ENCODE results near the gene ABI2. TPM values are rescaled to one million over a fixed set of nuclear protein-coding genes. Genes with fewer than 3 reads are reported as not detected.
A peak's percentile ranks its signal among the peaks of the same experiment; 100 is the strongest.

The ABI2 gene
- total RNA-seq, 1 donor from 2014 or later: 101 TPM

DNA sequence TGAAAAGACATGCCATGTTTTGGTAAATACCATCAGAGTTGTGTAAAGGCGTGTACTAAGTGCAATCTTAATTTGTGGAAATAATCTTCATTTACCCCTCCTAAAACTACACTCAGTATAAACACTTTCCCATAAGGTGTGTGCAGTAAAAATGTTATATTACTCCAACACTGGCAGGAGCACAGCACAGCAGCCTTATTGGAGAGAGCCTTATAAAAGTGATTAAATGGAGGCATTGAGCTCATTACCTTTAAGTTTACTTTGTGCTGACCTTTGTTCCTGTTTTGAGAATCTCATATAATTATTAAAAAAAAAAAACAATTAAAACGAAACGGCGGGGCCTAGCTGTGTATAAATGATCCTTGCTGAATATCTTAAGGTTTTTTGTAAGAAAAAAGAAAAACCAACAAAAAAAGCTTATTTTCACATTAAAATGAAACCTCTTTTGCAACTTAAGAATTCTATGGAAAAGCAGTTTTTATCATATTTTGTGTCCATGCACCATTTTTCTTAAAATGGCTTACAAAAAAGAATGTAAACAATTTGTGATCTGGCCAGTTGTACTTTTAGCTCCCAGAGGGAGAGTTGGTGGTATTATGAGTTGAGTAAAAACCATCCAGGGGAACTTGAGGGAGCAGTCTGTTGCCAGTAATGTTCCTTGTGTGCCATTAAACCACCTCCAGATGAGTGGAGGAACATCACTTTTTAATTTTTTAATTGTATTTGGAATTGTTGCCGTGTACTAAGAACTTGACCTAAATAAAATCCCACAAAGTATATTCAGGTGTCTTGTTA, 103.4 kb downstream of the ABI2 start:
- no peaks in the 10 kb centered on the region for H3K9me3 Mint-ChIP-seq (ENCODE audit: unreplicated experiment)
- DNase-seq (ENCODE audit: low spot score): no peak
- peaks cover 4% of the 10 kb centered on the region for H3K36me3 Mint-ChIP-seq (ENCODE audit: low read depth, unreplicated experiment)
- H3K4me3 Mint-ChIP-seq (ENCODE audit: unreplicated experiment): no peak overlapping the region
- TF ChIP-seq, protein P1, sequence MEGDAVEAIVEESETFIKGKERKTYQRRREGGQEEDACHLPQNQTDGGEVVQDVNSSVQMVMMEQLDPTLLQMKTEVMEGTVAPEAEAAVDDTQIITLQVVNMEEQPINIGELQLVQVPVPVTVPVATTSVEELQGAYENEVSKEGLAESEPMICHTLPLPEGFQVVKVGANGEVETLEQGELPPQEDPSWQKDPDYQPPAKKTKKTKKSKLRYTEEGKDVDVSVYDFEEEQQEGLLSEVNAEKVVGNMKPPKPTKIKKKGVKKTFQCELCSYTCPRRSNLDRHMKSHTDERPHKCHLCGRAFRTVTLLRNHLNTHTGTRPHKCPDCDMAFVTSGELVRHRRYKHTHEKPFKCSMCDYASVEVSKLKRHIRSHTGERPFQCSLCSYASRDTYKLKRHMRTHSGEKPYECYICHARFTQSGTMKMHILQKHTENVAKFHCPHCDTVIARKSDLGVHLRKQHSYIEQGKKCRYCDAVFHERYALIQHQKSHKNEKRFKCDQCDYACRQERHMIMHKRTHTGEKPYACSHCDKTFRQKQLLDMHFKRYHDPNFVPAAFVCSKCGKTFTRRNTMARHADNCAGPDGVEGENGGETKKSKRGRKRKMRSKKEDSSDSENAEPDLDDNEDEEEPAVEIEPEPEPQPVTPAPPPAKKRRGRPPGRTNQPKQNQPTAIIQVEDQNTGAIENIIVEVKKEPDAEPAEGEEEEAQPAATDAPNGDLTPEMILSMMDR (IDR thresholded peaks at IDR 0.05; ENCODE audit: unreplicated experiment): no peak
- no peaks in the 10 kb centered on the region for H3K27me3 Mint-ChIP-seq (ENCODE audit: unreplicated experiment)
- peaks cover 9% of the 10 kb centered on the region for H3K4me1 Mint-ChIP-seq (ENCODE audit: unreplicated experiment)
- H3K27ac Mint-ChIP-seq (ENCODE audit: unreplicated experiment): no peak overlapping the region

- Mint-ChIP-seq H3K4me1 (ENCODE audit: unreplicated experiment) (peaks cover 16% of the 10 kb centered on the region), H3K36me3 (ENCODE audit: low read depth, unreplicated experiment) (peaks cover 4% of the 10 kb centered on the region), H3K27ac (ENCODE audit: unreplicated experiment) (no peak overlapping the region), H3K27me3 (ENCODE audit: unreplicated experiment) (no peaks in the 10 kb centered on the region), H3K4me3 (ENCODE audit: unreplicated experiment) (no peak overlapping the region), H3K9me3 (ENCODE audit: unreplicated experiment) (no peaks in the 10 kb centered on the region)
- DNase-seq (ENCODE audit: low spot score): no peak
- TF ChIP-seq, protein P1 (IDR thresholded peaks at IDR 0.05; ENCODE audit: unreplicated experiment): no peak
Observed at GRCh38 chr2:203432811-203433210, 104.6 kb downstream of the ABI2 start.

DNA sequence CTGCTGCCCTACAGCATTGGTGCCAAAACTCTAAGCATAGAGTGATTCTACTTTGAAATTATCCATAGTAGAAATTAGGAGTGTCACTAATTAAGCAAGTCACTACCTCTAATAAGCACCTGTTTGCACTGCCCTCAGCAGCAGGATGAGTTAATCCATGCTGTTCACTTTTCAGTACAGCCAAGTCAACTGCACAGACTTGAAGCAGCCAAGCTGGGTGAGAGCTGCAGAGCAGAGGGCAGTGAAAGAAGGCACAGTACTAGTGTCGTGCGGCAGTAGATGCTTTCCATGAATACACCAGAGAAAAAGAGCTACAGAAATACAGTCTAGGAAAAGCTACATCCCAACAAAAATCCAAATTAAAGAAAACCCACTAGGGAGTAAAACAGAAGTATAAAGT, 108.3 kb downstream of the ABI2 start:
- Mint-ChIP-seq H3K4me1 (ENCODE audit: unreplicated experiment) (peaks cover 33% of the 10 kb centered on the region), H3K9me3 (ENCODE audit: unreplicated experiment) (no peaks in the 10 kb centered on the region), H3K27ac (ENCODE audit: unreplicated experiment) (peak overlapping the region; percentile 72), H3K36me3 (ENCODE audit: low read depth, unreplicated experiment) (peaks cover 33% of the 10 kb centered on the region), H3K27me3 (ENCODE audit: unreplicated experiment) (no peaks in the 10 kb centered on the region), H3K4me3 (ENCODE audit: unreplicated experiment) (no peak overlapping the region)
- TF ChIP-seq, protein P1 (IDR thresholded peaks at IDR 0.05; ENCODE audit: unreplicated experiment): no peak
- no peak for DNase-seq (ENCODE audit: low spot score)

DNA sequence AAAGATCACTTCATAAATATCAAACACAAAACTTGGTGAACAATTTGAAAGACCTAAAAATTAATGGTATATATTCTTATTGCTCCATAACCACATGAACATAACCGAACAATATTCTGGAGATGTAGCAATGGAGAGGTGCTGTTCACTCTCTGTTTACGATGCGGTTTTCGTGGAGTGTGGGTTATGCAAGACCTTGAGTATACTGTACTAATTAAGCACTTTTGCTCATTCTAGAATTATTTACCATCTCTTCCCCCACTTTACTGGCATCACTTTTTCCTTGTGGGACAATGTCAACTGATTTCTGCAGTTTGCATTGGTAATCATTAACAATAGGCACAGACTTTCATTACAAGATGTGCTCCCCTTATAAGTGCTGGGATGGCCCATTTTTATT, 109.3 kb downstream of the ABI2 start:
- TF ChIP-seq, protein P1 (IDR thresholded peaks at IDR 0.05; ENCODE audit: unreplicated experiment): no peak
- no peaks in the 10 kb centered on the region for H3K27me3 Mint-ChIP-seq (ENCODE audit: unreplicated experiment)
- H3K36me3 Mint-ChIP-seq (ENCODE audit: low read depth, unreplicated experiment): peaks cover 34% of the 10 kb centered on the region
- peaks cover 38% of the 10 kb centered on the region for H3K4me1 Mint-ChIP-seq (ENCODE audit: unreplicated experiment)
- no peaks in the 10 kb centered on the region for H3K9me3 Mint-ChIP-seq (ENCODE audit: unreplicated experiment)
- no peak overlapping the region for H3K4me3 Mint-ChIP-seq (ENCODE audit: unreplicated experiment)
- peak overlapping the region; percentile 72 for H3K27ac Mint-ChIP-seq (ENCODE audit: unreplicated experiment)
- no peak for DNase-seq (ENCODE audit: low spot score)

GRCh38 chr2:203438528-203438927, 110.3 kb downstream of the ABI2 start:
- Mint-ChIP-seq H3K4me1 (ENCODE audit: unreplicated experiment) (peaks cover 39% of the 10 kb centered on the region), H3K36me3 (ENCODE audit: low read depth, unreplicated experiment) (peaks cover 34% of the 10 kb centered on the region), H3K27me3 (ENCODE audit: unreplicated experiment) (no peaks in the 10 kb centered on the region), H3K4me3 (ENCODE audit: unreplicated experiment) (no peak overlapping the region), H3K9me3 (ENCODE audit: unreplicated experiment) (no peaks in the 10 kb centered on the region), H3K27ac (ENCODE audit: unreplicated experiment) (no peak overlapping the region)
- no peak for DNase-seq (ENCODE audit: low spot score)
- TF ChIP-seq, protein P1 (IDR thresholded peaks at IDR 0.05; ENCODE audit: unreplicated experiment): no peak
